Liver (tissue), 3 donors: ENCODE measurements around the gene IGSF22.

ENCODE experiments used
- EGR1 ChIP-seq, 2 donors: IDR thresholded peaks; 2 replicates each; pipeline ENCODE4 v1.6.1; 2016 to 2018; ENCODE audit warnings: antibody characterized with exemption in 2 of 2, low read depth in 2 of 2
- GABPA ChIP-seq, 2 donors: IDR thresholded peaks in 1 of 2; conservative IDR thresholded peaks in 1 of 2; 2 replicates each; pipeline ENCODE4 v1.6.1; 2016; ENCODE audit warnings: antibody characterized with exemption in 2 of 2, mild to moderate bottlenecking in 1 of 2, moderate library complexity in 1 of 2
- HNF4A ChIP-seq, 2 donors: conservative IDR thresholded peaks; 2 replicates each; pipeline ENCODE4 v1.6.1; 2016; ENCODE audit warnings: antibody characterized with exemption in 2 of 2, mild to moderate bottlenecking in 2 of 2
- JUND ChIP-seq, 2 donors: IDR thresholded peaks; 2 replicates each; pipeline ENCODE4 v1.6.1; 2016; ENCODE audit warnings: antibody characterized with exemption in 2 of 2
- TAF1 ChIP-seq: conservative IDR thresholded peaks from 2 replicates; pipeline ENCODE4 v1.6.1; 2016; ENCODE audit warnings: antibody characterized with exemption, mild to moderate bottlenecking
- TF ChIP-seq, protein P1 (sequence below): IDR thresholded peaks from 2 replicates; pipeline ENCODE4 v1.6.1; 2016; ENCODE audit warnings: antibody characterized with exemption
- TF ChIP-seq, protein P2 (sequence below): IDR thresholded peaks from 2 replicates; pipeline ENCODE4 v1.6.1; 2016; ENCODE audit warnings: antibody characterized with exemption
- TF ChIP-seq, protein P3 (sequence below): fragments of 150-350 bp; IDR thresholded peaks from 2 replicates; pipeline ENCODE4 v1.5.1; 2017; ENCODE audit warnings: improper control_type of control experiment, low read depth, low read length; ENCODE audit not compliant: missing input control
- donor health status: healthy.
- donor health status: healthy.

DNA sequence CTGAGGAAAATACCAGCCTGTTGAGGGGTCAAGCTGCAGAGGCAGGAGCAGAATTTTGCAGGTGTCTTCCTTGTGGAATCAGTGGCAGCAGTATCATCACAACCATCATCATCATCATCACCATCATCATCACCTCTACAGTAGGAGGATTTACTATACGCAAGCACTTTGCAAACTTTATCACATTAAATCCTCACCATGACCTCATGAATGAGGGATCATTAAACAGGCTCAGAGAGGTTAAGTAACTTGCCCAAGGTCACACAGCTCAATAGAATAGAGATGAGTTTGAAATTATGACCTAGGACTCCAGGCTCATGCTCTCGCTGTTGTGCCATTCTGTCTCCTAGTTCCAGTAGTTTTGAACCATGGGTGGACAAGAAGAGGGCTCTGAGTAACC is 40.0 kb upstream of the IGSF22 start:
- TF ChIP-seq, protein P1, sequence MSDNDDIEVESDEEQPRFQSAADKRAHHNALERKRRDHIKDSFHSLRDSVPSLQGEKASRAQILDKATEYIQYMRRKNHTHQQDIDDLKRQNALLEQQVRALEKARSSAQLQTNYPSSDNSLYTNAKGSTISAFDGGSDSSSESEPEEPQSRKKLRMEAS: no peak
- TF ChIP-seq, protein P2, sequence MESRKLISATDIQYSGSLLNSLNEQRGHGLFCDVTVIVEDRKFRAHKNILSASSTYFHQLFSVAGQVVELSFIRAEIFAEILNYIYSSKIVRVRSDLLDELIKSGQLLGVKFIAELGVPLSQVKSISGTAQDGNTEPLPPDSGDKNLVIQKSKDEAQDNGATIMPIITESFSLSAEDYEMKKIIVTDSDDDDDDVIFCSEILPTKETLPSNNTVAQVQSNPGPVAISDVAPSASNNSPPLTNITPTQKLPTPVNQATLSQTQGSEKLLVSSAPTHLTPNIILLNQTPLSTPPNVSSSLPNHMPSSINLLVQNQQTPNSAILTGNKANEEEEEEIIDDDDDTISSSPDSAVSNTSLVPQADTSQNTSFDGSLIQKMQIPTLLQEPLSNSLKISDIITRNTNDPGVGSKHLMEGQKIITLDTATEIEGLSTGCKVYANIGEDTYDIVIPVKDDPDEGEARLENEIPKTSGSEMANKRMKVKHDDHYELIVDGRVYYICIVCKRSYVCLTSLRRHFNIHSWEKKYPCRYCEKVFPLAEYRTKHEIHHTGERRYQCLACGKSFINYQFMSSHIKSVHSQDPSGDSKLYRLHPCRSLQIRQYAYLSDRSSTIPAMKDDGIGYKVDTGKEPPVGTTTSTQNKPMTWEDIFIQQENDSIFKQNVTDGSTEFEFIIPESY: no peak
- no peak for TF ChIP-seq TAF1
- TF ChIP-seq, protein P3, sequence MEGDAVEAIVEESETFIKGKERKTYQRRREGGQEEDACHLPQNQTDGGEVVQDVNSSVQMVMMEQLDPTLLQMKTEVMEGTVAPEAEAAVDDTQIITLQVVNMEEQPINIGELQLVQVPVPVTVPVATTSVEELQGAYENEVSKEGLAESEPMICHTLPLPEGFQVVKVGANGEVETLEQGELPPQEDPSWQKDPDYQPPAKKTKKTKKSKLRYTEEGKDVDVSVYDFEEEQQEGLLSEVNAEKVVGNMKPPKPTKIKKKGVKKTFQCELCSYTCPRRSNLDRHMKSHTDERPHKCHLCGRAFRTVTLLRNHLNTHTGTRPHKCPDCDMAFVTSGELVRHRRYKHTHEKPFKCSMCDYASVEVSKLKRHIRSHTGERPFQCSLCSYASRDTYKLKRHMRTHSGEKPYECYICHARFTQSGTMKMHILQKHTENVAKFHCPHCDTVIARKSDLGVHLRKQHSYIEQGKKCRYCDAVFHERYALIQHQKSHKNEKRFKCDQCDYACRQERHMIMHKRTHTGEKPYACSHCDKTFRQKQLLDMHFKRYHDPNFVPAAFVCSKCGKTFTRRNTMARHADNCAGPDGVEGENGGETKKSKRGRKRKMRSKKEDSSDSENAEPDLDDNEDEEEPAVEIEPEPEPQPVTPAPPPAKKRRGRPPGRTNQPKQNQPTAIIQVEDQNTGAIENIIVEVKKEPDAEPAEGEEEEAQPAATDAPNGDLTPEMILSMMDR: no peak
- TF ChIP-seq JUND (IDR thresholded peaks at IDR 0.05): no peak
- TF ChIP-seq EGR1 (IDR thresholded peaks at IDR 0.05; ENCODE audit: low read depth in 2 of 2): no peak
- TF ChIP-seq HNF4A (conservative IDR thresholded peaks at IDR 0.05): no peak
- TF ChIP-seq GABPA (IDR thresholded peaks at IDR 0.05 in 1 of 2, conservative IDR thresholded peaks at IDR 0.05 in 1 of 2): no peak
